HepG2 (cell line): ENCODE data around the gene ALDH18A1. TPM values are rescaled to one million over a fixed set of nuclear protein-coding genes. Genes with fewer than 3 reads are reported as not detected.

Source experiments
- ATAC-seq: fragments of 200-7000 bp; cut with Tn5 transposase; 3 replicates; pipeline ENCODE4 v1.9.1; 2020; ENCODE audit warnings: mild to moderate bottlenecking, moderate library complexity
- BruUV-seq: library from RNA; stranded (reverse); fragments of 400-500 nt; replicated peaks from 2 replicates; lab custom pipeline; 2021; lab: Mats Ljungman, UMichigan
- CTCF ChIA-PET: fragments of 300-600 bp; formaldehyde crosslinking; extraction: SDS; loops from one replicate; lab custom pipeline; 2021; ENCODE audit warnings: low total read pairs, inconsistent platforms, low intra/inter-chr PET ratio; lab: Yijun Ruan, JAX
- POLR2A ChIA-PET: fragments of 350-600 bp; sonication (Branson Sonifier 250); formaldehyde crosslinking; loops from one replicate; lab custom pipeline; 2020; ENCODE audit warnings: antibody characterized with exemption, inconsistent platforms; lab: Yijun Ruan, JAX
- DNase-seq: peaks from one replicate; pipeline ENCODE4 v3.0.0-alpha.2; 2015; ENCODE audit warnings: low spot score
- FAIRE-seq: peaks from 3 replicates; lab custom pipeline; 2011; peaks lifted over from hg19 to GRCh38; lab: Jason Lieb, UNC
- H2AFZ ChIP-seq: one replicate; pipeline ENCODE4 v1.6.1; 2011; ENCODE audit warnings: low read length, inconsistent platforms
- H3K27ac ChIP-seq: fragments of 300-600 bp; 3 replicates; pipeline ENCODE4 v1.8.0; 2011; ENCODE audit warnings: mixed run types, mild to moderate bottlenecking, mixed read lengths, low read length, inconsistent platforms; ENCODE audit not compliant: insufficient read depth; ENCODE audit errors: extremely low read length
- H3K27me3 ChIP-seq, 2 experiments: fragments of 200-600 bp in 1 of 2; 2 replicates in 1 of 2; 3 replicates in 1 of 2; pipeline versions ENCODE4 v1.6.0 to v1.8.0; 2011; ENCODE audit warnings: low read length in 2 of 2, mild to moderate bottlenecking in 2 of 2, moderate library complexity in 2 of 2, inconsistent platforms in 1 of 2; ENCODE audit not compliant: insufficient read depth in 2 of 2, control insufficient read depth in 1 of 2
- H3K36me3 ChIP-seq, 2 experiments: fragments of 200-600 bp in 1 of 2; replicated peaks in 1 of 2; 2 replicates in 1 of 2; 3 replicates in 1 of 2; pipeline versions ENCODE4 v1.5.1 to v1.8.0; 2011; ENCODE audit warnings: low read length in 2 of 2, inconsistent platforms in 1 of 2; ENCODE audit not compliant: insufficient read depth in 2 of 2, control insufficient read depth in 1 of 2
- H3K4me1 ChIP-seq: 2 replicates; pipeline ENCODE4 v1.5.1; 2012; ENCODE audit warnings: low read length, inconsistent platforms; ENCODE audit not compliant: insufficient read depth
- H3K4me2 ChIP-seq: 2 replicates; pipeline ENCODE4 v1.6.0; 2011; ENCODE audit warnings: low read depth, low read length, inconsistent platforms
- H3K4me3 ChIP-seq, 3 experiments: fragments of 200-600 bp in 1 of 3; sonication (generic), shearing (Covaris generic) in 1 of 3; replicated peaks in 1 of 3; 2 replicates each; pipeline ENCODE4 v1.5.1; 2011 to 2016; ENCODE audit warnings: low read length in 3 of 3, inconsistent platforms in 2 of 3, low read depth in 2 of 3, mild to moderate bottlenecking in 2 of 3, control low read depth in 1 of 3, mixed read lengths in 1 of 3; ENCODE audit not compliant: insufficient read depth in 1 of 3
- H3K79me2 ChIP-seq: one replicate; pipeline ENCODE4 v1.6.1; 2011; ENCODE audit warnings: low read length, inconsistent platforms; ENCODE audit not compliant: insufficient read depth
- H3K9ac ChIP-seq: 2 replicates; pipeline ENCODE4 v1.6.0; 2011; ENCODE audit warnings: mild to moderate bottlenecking, low read depth, low read length, inconsistent platforms; ENCODE audit not compliant: insufficient read depth
- H3K9me3 ChIP-seq: 2 replicates; pipeline ENCODE4 v1.5.1; 2012; ENCODE audit warnings: mild to moderate bottlenecking, low read length
- H4K20me1 ChIP-seq: 2 replicates; pipeline ENCODE4 v1.6.0; 2011; ENCODE audit warnings: inconsistent platforms, mild to moderate bottlenecking, low read length, moderate library complexity; ENCODE audit not compliant: insufficient read depth
- ARID3A ChIP-seq: IDR thresholded peaks from 2 replicates; pipeline ENCODE4 v1.6.1; 2012; ENCODE audit warnings: low read depth, low read length, improper control_type of control experiment
- HES4 ChIP-seq: sonication (generic); formaldehyde crosslinking; IDR thresholded peaks from 2 replicates; pipeline ENCODE4 v1.9.0; 2021; ENCODE audit warnings: mild to moderate bottlenecking, missing genetic modification reagents, borderline replicate concordance
- HOXA9 ChIP-seq: sonication (generic); formaldehyde crosslinking; IDR thresholded peaks from 2 replicates; pipeline ENCODE4 v1.8.1; 2022; ENCODE audit warnings: missing genetic modification reagents, mild to moderate bottlenecking, moderate library complexity, borderline replicate concordance
- ISX ChIP-seq: sonication (generic); formaldehyde crosslinking; conservative IDR thresholded peaks from 2 replicates; pipeline ENCODE4 v1.5.0; 2020; ENCODE audit warnings: missing genetic modification reagents
- NFATC3 ChIP-seq: sonication (generic); formaldehyde crosslinking; IDR thresholded peaks from 2 replicates; pipeline ENCODE4 v1.5.1; 2020; ENCODE audit warnings: mild to moderate bottlenecking, missing genetic modification reagents
- NR1H2 ChIP-seq: sonication (generic); formaldehyde crosslinking; IDR thresholded peaks from 2 replicates; pipeline ENCODE4 v1.8.1; 2022; ENCODE audit warnings: low read depth, missing genetic modification reagents, borderline replicate concordance
- ZNF143 ChIP-seq: sonication (generic); formaldehyde crosslinking; IDR thresholded peaks from 2 replicates; pipeline ENCODE4 v1.4.0; 2020; ENCODE audit warnings: missing genetic modification reagents
- ZNF382 ChIP-seq: sonication (generic); formaldehyde crosslinking; IDR thresholded peaks from 2 replicates; pipeline ENCODE4 v1.5.0; 2020; ENCODE audit warnings: missing genetic modification reagents, mild to moderate bottlenecking, borderline replicate concordance
- ZNF562 ChIP-seq: sonication (generic); formaldehyde crosslinking; IDR thresholded peaks from 2 replicates; pipeline ENCODE4 v1.8.0; 2022; ENCODE audit warnings: missing genetic modification reagents, borderline replicate concordance
- ZNF780A ChIP-seq: sonication (generic); formaldehyde crosslinking; IDR thresholded peaks from 2 replicates; pipeline ENCODE4 v1.8.0; 2022; ENCODE audit warnings: mild to moderate bottlenecking, missing genetic modification reagents, moderate library complexity
- ZNF839 ChIP-seq: sonication (generic); formaldehyde crosslinking; IDR thresholded peaks from 2 replicates; pipeline ENCODE4 v1.4.0; 2020; ENCODE audit warnings: missing genetic modification reagents, mild to moderate bottlenecking, borderline replicate concordance
- ZZZ3 ChIP-seq: sonication (generic); formaldehyde crosslinking; IDR thresholded peaks from 2 replicates; pipeline ENCODE4 v1.4.0; 2020; ENCODE audit warnings: missing genetic modification reagents, mild to moderate bottlenecking, borderline replicate concordance
- WGBS: methylation state at CpG from one replicate; pipeline ENCODE4 v1.1.6; 2017; ENCODE audit warnings: low lambda C conversion rate; 5-methylcytosine and 5-hydroxymethylcytosine counted together
- in situ Hi-C: cut with HindIII; loops from 2 replicates; pipeline ENCODE4 v1.10.0; 2017; ENCODE audit warnings: low pct_unique_long_range_greater_than_20kb; ENCODE audit not compliant: extremely low pct_ligation_motif_present
- intact Hi-C: fragments of 100-400 bp; cut with micrococcal nuclease; formaldehyde crosslinking; loops from one replicate; pipeline ENCODE4 v1.10.0; 2022; ENCODE audit not compliant: unreplicated experiment
- polyA plus RNA-seq, 8 experiments: library from polyadenylated mRNA; depleted of rRNA in 3 of 8; stranded (reverse) in 7 of 8; unstranded in 1 of 8; fragments of >200 nt; fragmentation: Illumina TruSeq in 4 of 8; extraction: Trizol in 4 of 8; gene quantifications; 2 replicates each; pipeline versions ENCODE4 v1.2.1 to v1.2.3, GENCODE V29; 2011 to 2016; ENCODE audit warnings: low read depth in 4 of 8, missing spikeins in 1 of 8, mixed read lengths in 1 of 8; ENCODE audit not compliant: insufficient read depth in 1 of 8
- total RNA-seq, 5 experiments: library from RNA; depleted of rRNA; stranded (reverse); fragments of >200 nt; fragmentation: Illumina TruSeq; extraction: Trizol; gene quantifications; 2 replicates each; pipeline ENCODE4 v1.2.3, GENCODE V29; 2016; ENCODE audit warnings: low read depth in 1 of 5
- TF ChIP-seq, protein P1 (sequence below): IDR thresholded peaks from 2 replicates; pipeline ENCODE4 v1.6.1; 2016; ENCODE audit warnings: mild to moderate bottlenecking
- TF ChIP-seq, protein P2 (sequence below): sonication (generic); formaldehyde crosslinking; IDR thresholded peaks from 2 replicates; pipeline ENCODE4 v1.4.0; 2020; ENCODE audit warnings: mild to moderate bottlenecking, missing genetic modification reagents

Gene ALDH18A1
- total and polyA plus RNA-seq, 2 of the 13 experiments (the other 11 are each of a cell fraction or from before 2014, with no cell fraction given) = 180 to 263 TPM

DNA sequence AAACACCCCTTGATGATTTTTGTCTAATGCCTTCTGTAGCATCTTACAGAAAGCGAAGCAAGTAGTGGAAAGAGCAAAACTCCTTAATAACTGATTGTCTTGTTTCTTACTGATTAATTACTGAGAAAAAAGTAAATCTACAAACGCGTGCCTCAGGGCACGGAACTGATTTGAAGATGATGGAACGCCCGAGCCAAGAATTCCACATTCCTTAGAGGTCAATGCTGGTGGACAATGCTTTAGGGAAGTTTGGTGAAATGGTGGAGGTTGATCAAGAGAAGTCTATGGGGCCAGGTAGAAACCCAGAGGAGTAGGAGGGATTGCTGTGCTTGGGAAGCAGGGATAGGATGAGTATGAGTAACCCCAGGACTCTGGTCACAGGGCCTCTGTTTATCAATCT is 90.4 kb downstream of the ALDH18A1 start:
- Histone ChIP-seq H4K20me1 (no peaks in the 10 kb centered on the region), H3K36me3 (no peaks in the 10 kb centered on the region), H3K27me3 (0 out of 5 replicates have a peak, but pooled peaks cover 0 to 5% of the 10 kb centered on the region in 2 experiments), H3K4me1 (peaks cover 49% of the 10 kb centered on the region), H3K9me3 (no peaks in the 10 kb centered on the region), H3K27ac (no peak overlapping the region), H3K9ac (no peak overlapping the region), H3K4me2 (no peak overlapping the region), H2AFZ (no peak overlapping the region), H3K79me2 (no peaks in the 10 kb centered on the region), H3K4me3 (no peak overlapping the region)
- FAIRE-seq = no peak
- no TSS peak for BruUV-seq
- no peak for ATAC-seq
- ChIA-PET CTCF (no interaction called here), POLR2A (no interaction called here)
- intact Hi-C loops (no loop called here), in situ Hi-C loops (loop anchor here (25.0 kb wide), 1 partner anchor 129 kb away; no protein-coding TSS in a partner anchor)
- 92% methylated on average over 6 of the region's 6 CpGs for WGBS
- DNase-seq = no peak
- TF ChIP-seq NFATC3 (no peak), NR1H2 (CRISPR knock-in tag) (no peak), ARID3A (no peak), ZNF780A (no peak), HOXA9 (no peak), ZNF839 (no peak), ZZZ3 (no peak), ZNF382 (CRISPR knock-in tag) (no peak), ZNF143 (CRISPR knock-in tag) (no peak), ISX (CRISPR knock-in tag) (no peak), ZNF562 (no peak), HES4 (no peak)
- TF ChIP-seq, protein P1, sequence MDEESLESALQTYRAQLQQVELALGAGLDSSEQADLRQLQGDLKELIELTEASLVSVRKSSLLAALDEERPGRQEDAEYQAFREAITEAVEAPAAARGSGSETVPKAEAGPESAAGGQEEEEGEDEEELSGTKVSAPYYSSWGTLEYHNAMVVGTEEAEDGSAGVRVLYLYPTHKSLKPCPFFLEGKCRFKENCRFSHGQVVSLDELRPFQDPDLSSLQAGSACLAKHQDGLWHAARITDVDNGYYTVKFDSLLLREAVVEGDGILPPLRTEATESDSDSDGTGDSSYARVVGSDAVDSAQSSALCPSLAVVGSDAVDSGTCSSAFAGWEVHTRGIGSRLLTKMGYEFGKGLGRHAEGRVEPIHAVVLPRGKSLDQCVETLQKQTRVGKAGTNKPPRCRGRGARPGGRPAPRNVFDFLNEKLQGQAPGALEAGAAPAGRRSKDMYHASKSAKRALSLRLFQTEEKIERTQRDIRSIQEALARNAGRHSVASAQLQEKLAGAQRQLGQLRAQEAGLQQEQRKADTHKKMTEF = no peak
- TF ChIP-seq, protein P2, sequence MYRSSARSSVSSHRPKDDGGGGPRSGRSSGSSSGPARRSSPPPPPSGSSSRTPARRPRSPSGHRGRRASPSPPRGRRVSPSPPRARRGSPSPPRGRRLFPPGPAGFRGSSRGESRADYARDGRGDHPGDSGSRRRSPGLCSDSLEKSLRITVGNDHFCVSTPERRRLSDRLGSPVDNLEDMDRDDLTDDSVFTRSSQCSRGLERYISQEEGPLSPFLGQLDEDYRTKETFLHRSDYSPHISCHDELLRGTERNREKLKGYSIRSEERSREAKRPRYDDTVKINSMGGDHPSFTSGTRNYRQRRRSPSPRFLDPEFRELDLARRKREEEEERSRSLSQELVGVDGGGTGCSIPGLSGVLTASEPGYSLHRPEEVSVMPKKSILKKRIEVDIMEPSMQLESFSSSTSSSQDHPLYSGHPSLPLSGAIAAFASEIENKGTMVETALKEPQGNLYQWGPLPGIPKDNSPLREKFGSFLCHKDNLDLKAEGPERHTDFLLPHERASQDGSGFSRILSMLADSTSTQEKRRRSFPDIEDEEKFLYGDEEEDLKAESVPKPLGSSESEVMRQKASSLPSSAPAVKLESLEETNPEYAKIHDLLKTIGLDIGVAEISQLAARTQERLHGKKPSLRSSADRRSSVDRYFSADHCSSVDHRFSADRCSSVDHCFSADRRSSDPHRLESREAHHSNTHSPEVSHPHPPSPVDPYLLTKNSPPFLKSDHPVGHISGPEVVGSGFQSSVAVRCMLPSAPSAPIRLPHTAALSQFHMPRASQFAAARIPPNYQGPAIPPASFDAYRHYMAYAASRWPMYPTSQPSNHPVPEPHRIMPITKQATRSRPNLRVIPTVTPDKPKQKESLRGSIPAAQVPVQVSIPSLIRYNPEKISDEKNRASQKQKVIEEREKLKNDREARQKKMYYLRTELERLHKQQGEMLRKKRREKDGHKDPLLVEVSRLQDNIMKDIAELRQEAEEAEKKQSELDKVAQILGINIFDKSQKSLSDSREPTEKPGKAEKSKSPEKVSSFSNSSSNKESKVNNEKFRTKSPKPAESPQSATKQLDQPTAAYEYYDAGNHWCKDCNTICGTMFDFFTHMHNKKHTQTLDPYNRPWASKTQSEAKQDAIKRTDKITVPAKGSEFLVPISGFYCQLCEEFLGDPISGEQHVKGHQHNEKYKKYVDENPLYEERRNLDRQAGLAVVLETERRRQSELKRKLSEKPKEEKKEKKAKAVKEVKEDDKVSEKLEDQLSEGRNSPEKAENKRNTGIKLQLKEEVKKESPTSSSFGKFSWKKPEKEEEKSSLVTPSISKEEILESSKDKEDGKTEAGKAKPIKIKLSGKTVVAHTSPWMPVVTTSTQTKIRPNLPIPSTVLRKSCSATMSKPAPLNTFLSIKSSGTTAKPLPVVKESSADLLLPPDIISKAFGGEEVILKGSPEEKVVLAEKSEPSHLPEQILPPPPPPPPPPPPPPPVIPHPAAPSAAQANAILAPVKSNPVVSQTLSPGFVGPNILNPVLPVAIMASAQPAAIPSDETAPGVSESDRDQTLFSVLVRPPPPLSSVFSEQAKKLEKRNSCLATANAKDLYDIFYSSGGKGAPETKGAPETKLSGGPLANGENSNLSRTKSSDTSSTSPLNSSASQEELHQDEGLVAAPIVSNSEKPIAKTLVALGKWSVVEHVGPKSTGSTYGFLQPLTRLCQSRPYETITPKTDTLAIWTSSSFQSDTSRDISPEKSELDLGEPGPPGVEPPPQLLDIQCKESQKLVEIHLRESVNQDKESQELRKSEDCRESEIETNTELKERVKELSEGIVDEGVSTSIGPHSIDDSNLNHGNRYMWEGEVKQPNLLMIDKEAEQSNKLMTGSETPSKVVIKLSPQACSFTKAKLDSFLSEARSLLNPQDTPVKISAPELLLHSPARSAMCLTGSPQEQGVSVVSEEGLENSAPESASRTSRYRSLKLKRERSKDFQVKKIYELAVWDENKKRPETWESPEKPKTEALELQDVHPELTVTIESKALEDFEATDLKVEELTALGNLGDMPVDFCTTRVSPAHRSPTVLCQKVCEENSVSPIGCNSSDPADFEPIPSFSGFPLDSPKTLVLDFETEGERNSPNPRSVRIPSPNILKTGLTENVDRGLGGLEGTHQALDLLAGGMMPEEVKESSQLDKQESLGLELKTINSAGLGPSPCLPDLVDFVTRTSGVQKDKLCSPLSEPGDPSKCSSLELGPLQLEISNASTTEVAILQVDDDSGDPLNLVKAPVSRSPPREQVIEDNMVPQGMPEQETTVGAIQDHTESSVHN (CRISPR knock-in tag) = no peak
